Measurements from ENCODE around the gene ABCB1. TPM values are rescaled to one million over a fixed set of nuclear protein-coding genes. Genes with fewer than 3 reads are reported as not detected.

The ABCB1 gene
- total RNA-seq (2014; rRNA removed; shearing (Covaris generic)): 2.6 and 4.5 TPM in 2 replicates
- polyA plus RNA-seq (2014; cell fraction: nucleus; rRNA removed): 2.0 and 12.6 TPM in 2 replicates

DNA sequence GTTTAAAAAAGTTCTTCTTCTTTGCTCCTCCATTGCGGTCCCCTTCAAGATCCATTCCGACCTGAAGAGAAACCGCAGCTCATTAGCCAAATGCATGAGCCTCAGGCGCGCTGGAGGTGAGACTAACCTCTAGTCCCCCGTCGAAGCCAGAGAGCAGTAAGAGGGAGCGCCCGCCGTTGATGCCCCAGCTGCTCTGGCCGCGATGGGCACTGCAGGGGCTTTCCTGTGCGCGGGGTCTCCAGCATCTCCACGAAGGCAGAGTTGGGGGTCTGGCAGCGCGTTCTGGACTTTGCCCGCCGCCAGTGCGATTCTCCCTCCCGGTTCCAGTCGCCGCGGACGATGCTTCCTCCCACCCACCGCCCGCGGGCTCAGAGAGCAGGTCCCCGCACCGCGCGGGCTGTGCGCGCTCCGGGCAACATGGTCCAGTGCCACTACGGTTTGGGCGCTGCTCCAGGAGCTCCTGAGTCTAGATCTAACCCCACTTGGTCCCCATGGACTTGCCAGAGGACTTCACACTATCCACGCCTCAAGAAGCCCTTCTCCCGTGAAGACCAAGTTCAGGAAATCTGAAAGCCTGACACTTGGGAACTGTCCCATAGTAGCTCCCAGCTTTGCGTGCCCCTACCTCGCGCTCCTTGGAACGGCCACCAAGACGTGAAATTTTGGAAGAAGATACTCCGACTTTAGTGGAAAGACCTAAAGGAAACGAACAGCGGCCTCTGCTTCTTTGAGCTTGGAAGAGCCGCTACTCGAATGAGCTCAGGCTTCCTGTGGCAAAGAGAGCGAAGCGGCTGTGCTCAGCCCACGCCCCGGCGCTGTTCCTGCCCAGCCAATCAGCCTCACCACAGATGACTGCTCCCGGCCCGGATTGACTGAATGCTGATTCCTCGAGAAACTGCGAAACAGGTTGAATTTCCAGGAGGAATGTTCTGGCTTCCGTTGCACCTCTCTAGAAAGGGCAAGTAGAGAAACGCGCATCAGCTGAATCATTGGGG is at the start of gene ABCB1:
Gene ABCB1, minus strand, starts transcription at position 755 of the 995 bp plus-strand sequence. Its CDS starts 700 bp downstream, at position 55.
- DNase-seq (ENCODE audit: extremely low read depth, low read depth): peak; percentile 36

DNA sequence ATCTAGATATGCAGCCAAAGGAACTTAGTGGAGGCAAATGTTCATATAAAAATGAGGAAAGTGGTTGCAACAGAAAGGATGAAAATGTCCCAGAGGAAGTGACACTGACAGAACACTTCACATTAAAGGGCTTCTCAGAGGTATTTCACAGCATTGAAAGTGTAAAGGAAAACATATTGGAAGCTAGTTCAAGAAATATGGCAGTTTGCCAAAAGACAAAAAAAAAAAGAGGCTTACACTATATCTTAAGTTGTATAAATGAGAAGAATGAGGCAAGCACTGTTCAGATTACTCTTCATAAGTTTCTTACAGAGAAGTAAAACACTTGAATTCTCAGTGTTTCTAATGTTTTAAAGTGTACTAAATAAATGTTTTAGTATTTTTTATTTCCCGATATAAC is 47.6 kb upstream of the ABCB1 start:
- no peak for DNase-seq (ENCODE audit: extremely low read depth, low read depth)

DNA sequence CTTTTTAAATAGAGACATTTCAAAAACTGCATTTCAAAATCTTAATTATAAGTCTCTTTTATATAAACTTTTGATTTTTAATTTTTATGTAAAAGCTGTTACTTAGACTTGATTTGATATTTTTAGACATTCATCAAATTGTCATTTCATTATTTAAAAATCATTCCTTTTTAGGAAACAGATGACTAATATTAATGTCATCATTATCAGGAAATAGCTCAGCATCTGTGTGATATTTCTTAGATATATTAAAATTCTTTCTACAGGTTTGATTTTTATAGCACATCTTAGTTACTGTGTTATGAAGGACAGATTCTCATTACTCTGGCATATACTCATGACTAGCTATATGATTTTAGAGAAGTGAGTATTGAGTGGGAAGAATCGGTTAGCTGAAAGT is 44.8 kb upstream of the ABCB1 start:
- DNase-seq (ENCODE audit: extremely low read depth, low read depth): no peak

- DNase-seq (ENCODE audit: extremely low read depth, low read depth): no peak
These were observed 35.2 kb upstream of the ABCB1 start for GRCh38 chr7:87635921-87636320.

- no peak for DNase-seq (ENCODE audit: extremely low read depth, low read depth)
These were observed 28.3 kb upstream of the ABCB1 start for GRCh38 chr7:87628780-87629569.

- no peak for DNase-seq (ENCODE audit: extremely low read depth, low read depth)
These were observed 26.9 kb upstream of the ABCB1 start for GRCh38 chr7:87627634-87627994.

GRCh38 chr7:87625101-87625500 is 24.4 kb upstream of the ABCB1 start:
- no peak for DNase-seq (ENCODE audit: extremely low read depth, low read depth)

DNA sequence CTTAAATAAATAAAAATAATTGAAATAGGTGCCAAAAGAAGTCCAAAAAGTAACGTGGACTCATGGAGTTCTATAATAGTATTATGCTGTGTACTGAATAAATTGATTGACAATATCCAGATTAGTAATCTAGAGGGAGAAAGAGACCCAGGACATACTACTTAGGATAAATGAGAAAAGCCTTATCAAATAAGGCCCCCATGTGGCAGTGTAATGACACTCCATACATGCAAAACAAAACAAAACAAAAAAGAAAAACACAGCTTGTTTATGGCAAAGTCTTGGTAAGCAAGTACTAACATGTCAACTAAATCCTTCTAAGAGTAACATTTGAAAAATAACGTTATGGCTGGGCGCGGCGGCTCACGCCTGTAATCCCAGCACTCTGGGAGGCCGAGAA is 23.9 kb upstream of the ABCB1 start:
- DNase-seq (ENCODE audit: extremely low read depth, low read depth): no peak

GRCh38 chr7:87615197-87615596 is 14.5 kb upstream of the ABCB1 start:
- no peak for DNase-seq (ENCODE audit: extremely low read depth, low read depth)

DNA sequence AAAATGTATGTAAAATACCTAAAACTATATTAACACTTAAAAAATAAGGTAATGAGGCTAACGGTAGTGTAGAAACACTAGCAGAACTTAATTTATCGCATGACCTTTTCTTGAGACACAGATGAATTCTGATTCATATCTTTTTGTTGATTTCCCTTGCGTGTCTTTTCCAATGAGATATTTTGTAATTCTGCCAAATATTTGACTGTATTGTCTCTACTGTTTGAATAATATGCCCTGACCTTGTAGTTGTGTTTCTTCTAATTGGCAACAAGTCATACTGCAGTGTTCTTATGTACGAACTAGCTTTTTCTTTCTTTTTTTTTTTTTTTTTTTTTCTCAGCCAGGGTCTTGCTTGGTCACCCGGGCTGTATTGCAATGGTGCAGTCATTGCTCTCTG is 9.2 kb upstream of the ABCB1 start:
- DNase-seq (ENCODE audit: extremely low read depth, low read depth): no peak

DNA sequence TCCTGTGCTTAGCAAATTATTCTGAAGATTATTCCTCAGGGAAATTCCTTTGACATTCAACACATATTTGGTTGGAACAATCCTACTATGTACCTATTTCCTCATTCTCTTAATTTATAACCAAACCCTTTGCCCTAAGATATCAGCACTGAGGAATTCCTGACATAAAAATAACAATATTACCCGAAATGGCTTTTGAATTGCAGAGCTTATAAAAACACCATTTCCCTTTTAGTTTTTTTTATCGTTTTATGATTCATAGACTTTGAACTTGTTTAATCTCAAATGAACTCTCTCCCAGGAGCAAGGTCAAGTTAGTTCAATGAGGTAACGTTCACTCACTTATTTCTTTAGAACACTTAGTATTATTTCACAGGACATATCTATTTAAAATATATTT is 7.7 kb upstream of the ABCB1 start:
- no peak for DNase-seq (ENCODE audit: extremely low read depth, low read depth)

- no peak for DNase-seq (ENCODE audit: extremely low read depth, low read depth)
These were observed 3.6 kb upstream of the ABCB1 start for GRCh38 chr7:87604264-87604663.

- DNase-seq (ENCODE audit: extremely low read depth, low read depth): no peak
These were observed 1.3 kb downstream of the ABCB1 start for GRCh38 chr7:87599336-87599735.

- no peak for DNase-seq (ENCODE audit: extremely low read depth, low read depth)
These were observed 2.3 kb downstream of the ABCB1 start for GRCh38 chr7:87598234-87599009.

DNA sequence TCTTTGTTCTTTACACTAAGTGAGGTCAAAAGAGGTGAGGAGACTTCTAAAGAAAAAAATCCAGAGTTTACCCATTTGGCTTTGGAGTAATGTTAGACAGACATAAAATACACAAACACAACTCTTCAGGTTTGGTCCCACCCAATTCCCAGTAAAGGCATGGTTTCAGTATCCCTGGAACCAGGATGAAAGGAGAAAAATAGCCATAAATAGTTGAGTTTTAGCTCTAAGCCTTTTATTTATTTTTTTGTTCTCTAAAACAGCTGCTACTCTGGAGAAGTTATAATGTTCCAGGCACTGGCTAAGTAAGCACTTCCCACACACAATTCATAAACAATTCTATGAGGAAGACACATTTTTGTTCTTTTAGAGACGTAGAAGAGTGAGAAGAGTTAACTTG is 4.0 kb downstream of the ABCB1 start:
- no peak for DNase-seq (ENCODE audit: extremely low read depth, low read depth)

GRCh38 chr7:87596136-87596535 is 4.5 kb downstream of the ABCB1 start:
- DNase-seq (ENCODE audit: extremely low read depth, low read depth): no peak

DNA sequence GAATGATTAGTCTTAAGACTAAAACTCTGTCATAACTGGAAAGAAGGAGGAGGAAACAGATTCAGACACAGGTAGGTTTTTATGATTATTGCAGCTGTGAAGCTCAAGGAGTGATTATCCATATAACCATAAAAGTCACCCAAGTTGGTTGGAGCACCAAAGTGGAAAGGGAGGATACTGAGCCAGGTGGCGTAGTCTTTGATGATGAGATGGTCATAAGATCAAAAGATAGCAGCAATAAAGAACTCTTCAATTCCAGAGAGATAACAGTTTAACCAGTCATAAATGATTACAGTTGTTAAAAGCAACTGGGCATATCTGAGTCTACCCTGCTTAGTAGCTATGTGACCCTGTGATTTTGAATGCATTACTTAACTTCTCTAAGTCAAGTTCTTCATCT is 8.4 kb downstream of the ABCB1 start:
- DNase-seq (ENCODE audit: extremely low read depth, low read depth): no peak

DNA sequence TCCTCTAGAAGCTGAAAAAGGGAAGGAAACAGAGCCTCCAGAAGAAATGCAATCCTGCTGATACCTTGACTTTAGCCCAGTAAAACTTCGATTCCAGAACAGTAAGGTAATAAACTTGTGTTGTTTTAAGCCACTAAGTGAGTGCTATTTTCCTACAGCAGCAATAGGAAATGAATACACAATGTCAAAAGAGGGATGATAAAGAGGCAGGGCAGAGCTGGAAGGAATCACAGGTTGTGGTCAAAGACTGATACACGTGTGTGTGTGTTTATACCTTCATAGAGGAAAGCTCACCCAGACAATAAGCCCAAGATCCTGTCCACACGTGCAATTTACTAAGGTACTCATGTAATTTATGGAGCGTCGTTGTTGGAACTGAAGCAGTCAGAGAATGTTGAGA is 9.5 kb downstream of the ABCB1 start:
- DNase-seq (ENCODE audit: extremely low read depth, low read depth): no peak

DNA sequence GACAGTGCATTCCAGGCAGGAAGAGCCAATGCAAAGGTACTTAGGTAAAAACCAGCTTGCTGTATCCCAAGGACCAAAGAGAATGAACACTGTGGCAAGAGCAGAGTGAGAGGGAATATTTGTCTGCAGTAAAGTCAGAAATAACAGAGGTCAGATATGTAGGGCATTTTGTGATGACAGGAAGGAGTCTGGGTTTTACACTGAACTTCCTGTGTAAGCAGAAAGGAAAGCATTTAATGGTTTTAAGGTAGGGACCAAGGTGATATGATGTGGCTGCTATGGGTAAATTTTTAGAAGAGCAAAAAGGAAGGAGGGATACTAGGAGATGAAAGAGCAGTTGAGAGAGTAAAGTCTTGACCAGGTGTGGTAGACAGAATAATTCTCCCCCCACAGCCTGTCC is 10.1 kb downstream of the ABCB1 start:
- no peak for DNase-seq (ENCODE audit: extremely low read depth, low read depth)

DNA sequence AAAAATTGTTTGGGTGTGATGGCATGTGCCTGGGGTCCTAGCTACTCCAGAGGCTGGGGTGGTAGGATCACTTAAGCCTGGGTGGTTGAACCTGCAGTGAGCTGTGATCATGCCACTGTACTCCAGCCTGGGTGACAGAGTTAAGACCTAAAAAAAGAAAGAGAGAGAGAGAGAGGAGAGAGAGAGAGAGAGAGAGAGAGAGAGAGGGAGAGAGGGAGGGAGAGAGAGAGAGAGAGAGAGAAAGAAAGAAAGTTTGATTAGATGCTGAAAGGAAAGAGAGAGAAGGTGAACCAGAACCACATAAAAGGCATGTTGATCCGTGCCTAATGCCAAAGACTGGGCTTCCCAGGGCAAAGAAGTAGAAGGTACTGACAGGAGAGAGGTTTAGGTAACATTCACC is 11.1 kb downstream of the ABCB1 start:
- no peak for DNase-seq (ENCODE audit: extremely low read depth, low read depth)

DNA sequence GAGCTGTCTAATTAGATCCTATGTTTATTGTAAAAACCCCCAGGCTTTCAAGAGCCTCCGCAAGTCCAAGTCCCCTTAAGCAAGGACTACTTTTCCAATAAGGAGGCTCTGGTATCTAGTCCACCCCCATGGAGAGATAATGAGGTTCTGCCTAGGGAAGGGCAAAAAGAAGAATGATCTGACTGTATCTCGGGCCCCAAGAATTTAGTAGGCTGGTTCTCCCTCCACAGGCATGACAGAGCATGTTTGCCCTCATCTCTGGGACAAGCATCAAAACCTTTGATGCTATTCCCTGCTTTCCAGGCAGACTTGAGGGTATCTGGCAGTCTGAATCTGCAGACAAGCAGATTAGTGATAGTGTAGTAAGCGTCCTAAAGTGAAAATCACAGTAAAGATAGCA is 19.0 kb downstream of the ABCB1 start:
- DNase-seq (ENCODE audit: extremely low read depth, low read depth): no peak
